Hematopoietic multipotent progenitor cell treated with erythropoietin and hydrocortisone succinate and interleukin-3 and kit ligand, for 4 days (in vitro differentiated cells): Measurements from ENCODE around the gene WDR75.

ENCODE experiments used
- DNase-seq: peaks from one replicate; pipeline ENCODE4 v3.0.0-alpha.2; 2015

WDR75 gene

GRCh38 chr2:189501487-189501886, 60.2 kb downstream of the WDR75 start:
- DNase-seq: no peak

GRCh38 chr2:189502714-189503113, 61.4 kb downstream of the WDR75 start:
- no peak for DNase-seq

- no peak for DNase-seq
These were observed 63.0 kb downstream of the WDR75 start for GRCh38 chr2:189504238-189504637.

GRCh38 chr2:189505492-189505891, 64.2 kb downstream of the WDR75 start:
- peak; percentile 59 for DNase-seq

DNA sequence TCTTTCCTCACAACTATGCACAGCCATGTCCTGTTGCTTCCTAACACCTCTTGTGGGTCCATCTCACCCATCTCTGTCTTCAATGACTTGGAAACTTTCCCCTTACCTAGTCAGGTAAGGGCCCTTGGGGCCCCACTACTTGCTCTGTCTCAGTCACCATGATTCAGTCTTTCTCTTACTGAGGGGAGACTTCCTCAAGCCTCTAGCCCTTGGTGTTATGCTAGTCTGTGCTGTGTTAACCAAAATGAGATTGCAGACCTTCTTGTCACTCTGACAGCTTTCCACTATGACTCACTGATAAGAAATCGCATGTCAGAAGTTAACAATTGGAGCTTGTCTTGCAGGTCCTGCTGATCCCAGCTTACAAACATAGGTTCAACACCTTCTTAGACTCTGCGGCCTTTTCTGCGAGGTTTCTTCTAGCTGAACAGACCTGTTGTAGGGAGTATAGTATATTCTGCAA, 65.3 kb downstream of the WDR75 start:
- peak; percentile 93 for DNase-seq

DNA sequence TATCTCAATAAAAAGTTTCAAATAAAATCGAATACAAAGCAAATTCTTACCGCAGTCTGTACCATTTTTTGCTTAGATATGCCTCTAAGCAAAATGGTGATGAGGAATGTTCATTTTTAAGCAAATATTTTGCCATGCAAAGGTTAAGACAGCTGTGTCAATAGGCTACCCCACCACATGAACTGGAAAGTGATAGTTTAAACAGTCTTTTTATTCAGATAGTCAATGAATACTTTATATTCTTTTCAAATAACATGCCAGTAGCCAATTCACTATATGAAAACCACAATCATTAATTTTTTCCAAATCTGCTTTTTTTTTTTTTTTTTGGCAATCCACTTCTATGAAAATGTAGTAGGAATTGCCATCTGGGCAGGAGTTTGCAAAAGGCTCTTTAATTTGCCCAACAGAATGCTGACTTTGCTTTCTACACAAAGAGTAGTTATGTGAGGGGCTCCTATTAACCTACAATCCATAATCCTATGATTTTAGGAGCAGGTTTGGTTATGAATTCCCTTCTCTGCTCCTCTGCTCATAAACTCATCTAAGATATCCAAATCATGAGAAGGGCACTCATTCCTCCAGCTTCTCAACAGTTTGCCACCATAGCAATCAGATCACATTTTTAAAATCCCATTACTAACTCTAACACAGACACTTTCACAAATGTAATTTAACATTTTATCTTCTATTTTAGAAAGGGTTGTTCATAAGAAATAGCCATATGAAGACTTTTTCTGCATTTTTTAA, 70.1 kb downstream of the WDR75 start:
- DNase-seq: no peak

GRCh38 chr2:189511960-189512319, 70.7 kb downstream of the WDR75 start:
- no peak for DNase-seq

GRCh38 chr2:189512879-189513278, 71.6 kb downstream of the WDR75 start:
- DNase-seq: no peak

DNA sequence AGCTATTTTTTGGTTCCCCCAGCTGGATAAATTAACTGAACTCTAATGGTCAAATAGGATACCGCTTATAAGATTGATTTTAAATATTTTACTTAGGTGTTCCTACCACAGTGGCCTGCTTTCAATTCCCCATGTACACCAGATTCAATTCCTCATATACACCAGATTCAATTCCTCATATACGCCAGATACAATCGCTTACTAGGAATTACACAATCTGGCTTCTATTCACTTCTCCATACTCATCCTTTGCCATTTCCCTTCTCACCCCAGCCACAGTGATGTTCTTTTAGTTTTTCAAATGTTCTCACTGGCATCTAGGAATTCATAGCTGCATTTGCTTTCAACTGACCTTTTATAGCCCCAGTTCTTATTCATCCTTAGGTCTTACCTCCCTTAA, 72.8 kb downstream of the WDR75 start:
- no peak for DNase-seq

- no peak for DNase-seq
These were observed 74.0 kb downstream of the WDR75 start for GRCh38 chr2:189515264-189515663.

- DNase-seq: peak; percentile 89
These were observed 75.3 kb downstream of the WDR75 start for GRCh38 chr2:189516546-189516945.

- DNase-seq: no peak
These were observed 76.7 kb downstream of the WDR75 start for GRCh38 chr2:189517847-189518535.

GRCh38 chr2:189519631-189520387, 78.5 kb downstream of the WDR75 start:
- no peak for DNase-seq

DNA sequence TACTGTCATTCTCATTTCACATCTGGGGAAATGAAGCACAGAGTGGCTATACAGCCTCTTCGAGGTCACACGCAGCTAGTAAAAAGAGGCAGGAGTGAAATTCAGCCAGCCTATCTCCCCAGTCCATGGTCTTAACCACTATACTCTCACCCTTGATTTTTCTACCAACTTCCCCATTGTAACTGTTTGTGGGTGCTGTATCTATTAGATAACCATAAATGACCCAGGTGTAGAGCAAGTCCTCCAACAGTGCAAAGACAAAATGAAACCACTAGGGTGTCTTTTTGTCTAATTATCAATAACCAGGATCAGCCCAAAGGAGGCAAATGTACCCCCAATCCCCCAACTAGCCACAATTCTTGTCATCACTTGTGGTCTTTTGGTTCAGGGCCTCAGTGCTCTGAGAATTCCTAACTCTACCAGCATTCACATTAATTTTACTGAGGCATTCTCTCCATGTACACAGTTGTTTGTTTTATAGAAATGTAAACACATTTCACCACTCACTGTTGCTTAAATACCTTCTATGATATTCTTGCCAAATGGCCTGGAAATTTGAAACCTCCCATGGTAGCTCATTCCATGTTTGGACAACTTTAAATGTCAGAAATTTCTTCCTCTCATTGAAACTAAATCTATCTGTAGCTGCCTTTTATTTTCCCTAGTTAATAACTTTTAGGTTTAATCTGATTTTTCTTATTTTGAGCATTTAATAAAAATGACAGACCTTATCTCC, 80.6 kb downstream of the WDR75 start:
- DNase-seq: peak; percentile 96

GRCh38 chr2:189522435-189523151, 81.3 kb downstream of the WDR75 start:
- DNase-seq: peak; percentile 50

DNA sequence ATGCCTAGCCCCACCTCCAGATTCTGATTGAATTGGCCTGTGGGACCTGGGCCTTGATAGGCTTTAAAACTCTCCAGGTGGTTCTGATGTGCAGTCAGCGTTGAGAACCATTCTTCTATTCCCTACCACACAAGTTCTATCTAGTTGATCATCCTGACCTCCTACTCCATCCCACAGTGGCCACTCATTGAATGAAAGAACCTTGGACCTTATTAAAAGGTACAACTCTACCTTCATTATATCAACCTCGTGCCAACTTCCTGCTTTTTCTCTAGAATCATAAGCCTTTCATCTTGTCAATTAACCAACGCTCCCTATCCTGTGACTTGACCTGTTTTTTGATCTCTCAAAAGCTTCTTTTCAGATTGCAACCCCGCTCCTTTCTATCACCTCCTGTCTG, 83.5 kb downstream of the WDR75 start:
- DNase-seq: no peak
